OCI-LY1 (cell line): ENCODE measurements around the gene SMYD3.

ENCODE experiments used
- EZH2 ChIP-seq: fragments of 200-600 bp; sonication (generic), shearing (Covaris generic); IDR thresholded peaks from 2 replicates; pipeline ENCODE4 v1.8.0; 2017; ENCODE audit warnings: borderline replicate concordance, mixed run types, mild to moderate bottlenecking, antibody characterized with exemption, low read length, moderate library complexity, mixed read lengths
- TF ChIP-seq, protein P1 (sequence below): fragments of 200-600 bp; sonication (generic), shearing (Covaris generic); IDR thresholded peaks from 2 replicates; pipeline ENCODE4 v1.5.1; 2017; ENCODE audit warnings: mild to moderate bottlenecking, antibody characterized with exemption, low read length, moderate library complexity, mixed read lengths

DNA sequence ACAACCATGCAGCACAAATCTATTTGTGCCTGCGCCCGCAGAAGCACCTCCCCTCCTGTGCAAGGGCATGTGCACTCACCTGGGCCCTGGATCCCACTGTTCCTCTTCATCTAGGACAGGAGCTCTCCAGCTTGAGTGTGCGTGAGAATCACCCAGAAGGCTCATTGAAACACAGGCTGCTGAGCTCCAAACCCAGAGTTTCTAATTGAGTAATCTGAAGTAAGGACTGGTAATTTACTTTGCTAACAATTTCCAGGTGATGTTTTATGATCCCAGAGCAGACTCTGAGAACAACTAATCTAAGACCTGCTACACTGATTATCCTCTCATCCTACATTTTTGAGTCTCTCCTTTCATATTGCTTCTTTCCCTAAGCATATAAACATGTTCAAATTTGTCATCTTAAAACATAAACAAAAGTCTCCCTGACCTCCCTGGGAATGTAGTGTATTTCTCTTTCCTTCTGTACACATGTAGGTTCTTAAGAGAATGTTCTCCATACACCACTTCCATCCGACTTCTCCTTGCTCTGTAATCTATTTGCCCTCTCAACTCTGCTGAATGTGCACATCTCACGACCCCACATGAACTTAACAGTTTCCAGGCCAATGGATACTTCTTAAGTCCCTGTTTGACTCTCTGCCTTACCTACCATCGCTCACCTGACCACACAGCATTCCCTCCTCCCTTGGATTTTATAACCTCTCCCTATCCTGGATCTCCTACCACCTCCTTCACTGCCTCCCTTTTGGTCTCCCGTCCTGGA lies 522.5 kb downstream of the SMYD3 start:
- no peak for TF ChIP-seq EZH2
- TF ChIP-seq, protein P1, sequence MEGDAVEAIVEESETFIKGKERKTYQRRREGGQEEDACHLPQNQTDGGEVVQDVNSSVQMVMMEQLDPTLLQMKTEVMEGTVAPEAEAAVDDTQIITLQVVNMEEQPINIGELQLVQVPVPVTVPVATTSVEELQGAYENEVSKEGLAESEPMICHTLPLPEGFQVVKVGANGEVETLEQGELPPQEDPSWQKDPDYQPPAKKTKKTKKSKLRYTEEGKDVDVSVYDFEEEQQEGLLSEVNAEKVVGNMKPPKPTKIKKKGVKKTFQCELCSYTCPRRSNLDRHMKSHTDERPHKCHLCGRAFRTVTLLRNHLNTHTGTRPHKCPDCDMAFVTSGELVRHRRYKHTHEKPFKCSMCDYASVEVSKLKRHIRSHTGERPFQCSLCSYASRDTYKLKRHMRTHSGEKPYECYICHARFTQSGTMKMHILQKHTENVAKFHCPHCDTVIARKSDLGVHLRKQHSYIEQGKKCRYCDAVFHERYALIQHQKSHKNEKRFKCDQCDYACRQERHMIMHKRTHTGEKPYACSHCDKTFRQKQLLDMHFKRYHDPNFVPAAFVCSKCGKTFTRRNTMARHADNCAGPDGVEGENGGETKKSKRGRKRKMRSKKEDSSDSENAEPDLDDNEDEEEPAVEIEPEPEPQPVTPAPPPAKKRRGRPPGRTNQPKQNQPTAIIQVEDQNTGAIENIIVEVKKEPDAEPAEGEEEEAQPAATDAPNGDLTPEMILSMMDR = no peak
